LNCaP clone FGC (cell line): Measurements from ENCODE around the gene TAS2R10.

Source experiments
- DNase-seq: peaks from one replicate; pipeline ENCODE4 v3.0.0-alpha.2; 2011; ENCODE audit warnings: low read depth
- H3K4me3 ChIP-seq: 2 replicates; pipeline ENCODE4 v1.5.1; 2011; ENCODE audit warnings: mild to moderate bottlenecking, low read depth, low read length, control low read depth
- CTCF ChIP-seq: IDR thresholded peaks from 2 replicates; pipeline ENCODE4 v1.5.1; 2012; ENCODE audit warnings: mild to moderate bottlenecking; ENCODE audit not compliant: control insufficient read depth, insufficient read depth; ENCODE audit errors: extremely low read depth

Gene TAS2R10

GRCh38 chr12:10783252-10783651 lies 42.9 kb downstream of the TAS2R10 start:
- no peak for TF ChIP-seq CTCF
- DNase-seq, result no peak
- H3K4me3 ChIP-seq, result no peak overlapping the region

- TF ChIP-seq CTCF, result no peak
- DNase-seq, result no peak
- H3K4me3 ChIP-seq, result no peak overlapping the region
These were observed 47.1 kb downstream of the TAS2R10 start for GRCh38 chr12:10779103-10779502.
